Measurements from ENCODE around the gene ANXA1. TPM values are rescaled to one million over a fixed set of nuclear protein-coding genes. Genes with fewer than 3 reads are reported as not detected.

Gene ANXA1
- total RNA-seq, 1 donor from 2014 or later: 0.27 TPM

GRCh38 chr9:73133022-73133651 lies 18.5 kb upstream of the ANXA1 start:
- TF ChIP-seq CTCF (IDR thresholded peaks at IDR 0.05): no peak
- ChIA-PET POLR2A (no interaction called here), CTCF (interaction anchor here (1.4 kb wide), 1 partner anchor 26 kb away, joined by 5 read pairs; no protein-coding TSS in a partner anchor)
- H3K9me3 Mint-ChIP-seq: no peaks in the 10 kb centered on the region
- H3K27me3 Mint-ChIP-seq: no peaks in the 10 kb centered on the region
- intact Hi-C loops (cut with micrococcal nuclease): loop anchor here (2.0 kb wide), 1 partner anchor 1896 kb away; the partner anchor contains the start of gene CARNMT1
- no peaks in the 10 kb centered on the region for H3K36me3 Mint-ChIP-seq (ENCODE audit: low read depth)
- H3K4me1 Mint-ChIP-seq: peaks cover 12% of the 10 kb centered on the region
- ATAC-seq (ENCODE audit: low read depth) (no peak), DNase-seq (no peak)
- peak overlapping the region; percentile 73 for H3K27ac Mint-ChIP-seq
- H3K4me3 Mint-ChIP-seq: peak overlapping the region; percentile 81

- H3K4me1 Mint-ChIP-seq: peaks cover 12% of the 10 kb centered on the region
- H3K27me3 Mint-ChIP-seq: no peaks in the 10 kb centered on the region
- no peak for ATAC-seq (ENCODE audit: low read depth)
- no peak for TF ChIP-seq CTCF (IDR thresholded peaks at IDR 0.05)
- CTCF ChIA-PET: interaction anchor here (1.4 kb wide), 1 partner anchor 26 kb away, joined by 5 read pairs; no protein-coding TSS in a partner anchor
- H3K4me3 Mint-ChIP-seq: no peak overlapping the region
- H3K27ac Mint-ChIP-seq: no peak overlapping the region
- DNase-seq: no peak
- POLR2A ChIA-PET: no interaction called here
- no peaks in the 10 kb centered on the region for H3K9me3 Mint-ChIP-seq
- H3K36me3 Mint-ChIP-seq (ENCODE audit: low read depth): no peaks in the 10 kb centered on the region
- intact Hi-C loops (cut with micrococcal nuclease): loop anchor here (2.0 kb wide), 1 partner anchor 1895 kb away; the partner anchor contains the start of gene CARNMT1
Observed at GRCh38 chr9:73133921-73134407, 17.7 kb upstream of the ANXA1 start.

GRCh38 chr9:73135394-73135793 lies 16.3 kb upstream of the ANXA1 start:
- Mint-ChIP-seq H3K9me3 (no peaks in the 10 kb centered on the region), H3K27ac (no peak overlapping the region), H3K36me3 (ENCODE audit: low read depth) (no peaks in the 10 kb centered on the region)

GRCh38 chr9:73137286-73137899 lies 14.3 kb upstream of the ANXA1 start:
- POLR2A ChIA-PET: no interaction called here
- Mint-ChIP-seq H3K27me3 (no peaks in the 10 kb centered on the region), H3K9me3 (no peaks in the 10 kb centered on the region), H3K4me3 (no peak overlapping the region), H3K36me3 (ENCODE audit: low read depth) (no peaks in the 10 kb centered on the region), H3K27ac (no peak overlapping the region), H3K4me1 (peaks cover 2% of the 10 kb centered on the region)
- no peak for TF ChIP-seq CTCF (IDR thresholded peaks at IDR 0.05)
- no peak for DNase-seq
- CTCF ChIA-PET: no interaction called here
- ATAC-seq (ENCODE audit: low read depth): no peak
- intact Hi-C loops (cut with micrococcal nuclease): no loop called here

More at GRCh38 chr9:73135394-73135793, 16.3 kb upstream of the ANXA1 start:
- Mint-ChIP-seq H3K4me3 (no peak overlapping the region), H3K4me1 (peaks cover 12% of the 10 kb centered on the region), H3K27me3 (no peaks in the 10 kb centered on the region)
- ChIA-PET POLR2A (no interaction called here), CTCF (no interaction called here)
- no peak for ATAC-seq (ENCODE audit: low read depth)
- intact Hi-C loops (cut with micrococcal nuclease): no loop called here
- TF ChIP-seq CTCF (IDR thresholded peaks at IDR 0.05): no peak
- no peak for DNase-seq

- intact Hi-C loops (cut with micrococcal nuclease): no loop called here
- no peak for DNase-seq
Observed at GRCh38 chr9:73137914-73138313, 13.8 kb upstream of the ANXA1 start.

More at GRCh38 chr9:73137914-73138313, 13.8 kb upstream of the ANXA1 start:
- H3K4me1 Mint-ChIP-seq: no peaks in the 10 kb centered on the region
- ChIA-PET POLR2A (no interaction called here), CTCF (no interaction called here)
- no peak for ATAC-seq (ENCODE audit: low read depth)
- H3K4me3 Mint-ChIP-seq: no peak overlapping the region
- H3K9me3 Mint-ChIP-seq: no peaks in the 10 kb centered on the region
- H3K36me3 Mint-ChIP-seq (ENCODE audit: low read depth): no peaks in the 10 kb centered on the region
- no peak overlapping the region for H3K27ac Mint-ChIP-seq
- no peaks in the 10 kb centered on the region for H3K27me3 Mint-ChIP-seq
- no peak for TF ChIP-seq CTCF (IDR thresholded peaks at IDR 0.05)

All from activated B cell treated with CpG ODN at 0.5 μM for 24 hours (primary cell).